Erythroblast (primary cell): Measurements from ENCODE around the gene NCK2.

Source experiments
- GATA1 ChIP-seq: IDR thresholded peaks from 2 replicates; pipeline ENCODE4 v1.6.1; 2011; ENCODE audit warnings: low read depth, mild to moderate bottlenecking, control low read depth, low read length, moderate library complexity
- POLR2A ChIP-seq: IDR thresholded peaks from 2 replicates; pipeline ENCODE4 v1.6.1; 2011; ENCODE audit warnings: mild to moderate bottlenecking, low read length

GRCh38 chr2:105861200-105861599, 116.5 kb downstream of the NCK2 start:
- TF ChIP-seq POLR2A (no peak), GATA1 (no peak)
